Panc1 (cell line): ENCODE data around the gene ARMC5. TPM values are rescaled to one million over a fixed set of nuclear protein-coding genes. Genes with fewer than 3 reads are reported as not detected.

ENCODE experiments used
- ATAC-seq: fragments of 200-7000 bp; cut with Tn5 transposase; 2 replicates; pipeline ENCODE4 v1.9.1; 2020; ENCODE audit warnings: mild to moderate bottlenecking, moderate library complexity
- BruUV-seq: library from RNA; stranded (reverse); fragments of 400-500 nt; replicated peaks from 2 replicates; lab custom pipeline; 2021; lab: Mats Ljungman, UMichigan
- CTCF ChIA-PET: fragments of 300-600 bp; sonication (Branson Sonifier 250); formaldehyde crosslinking; loops from one replicate; lab custom pipeline; 2022; ENCODE audit warnings: antibody characterized with exemption; lab: Charles Lee
- POLR2A ChIA-PET: fragments of 300-600 bp; sonication (Branson Sonifier 250); formaldehyde crosslinking; loops from one replicate; lab custom pipeline; 2022; ENCODE audit warnings: antibody characterized with exemption; lab: Charles Lee
- DNase-seq: peaks from one replicate; pipeline ENCODE4 v3.0.0-alpha.2; 2010; ENCODE audit warnings: low read depth, low spot score
- H3K27ac ChIP-seq: 2 replicates; pipeline ENCODE4 v1.5.1; 2011; ENCODE audit warnings: mild to moderate bottlenecking, low read length, inconsistent platforms
- H3K27me3 ChIP-seq: fragments of 200-500 bp; sonication (Bioruptor generic); 2 replicates; pipeline ENCODE4 v1.6.0; 2014; ENCODE audit warnings: low read length, inconsistent platforms; ENCODE audit not compliant: control insufficient read depth, insufficient read depth
- H3K36me3 ChIP-seq: fragments of 200-500 bp; sonication (Bioruptor generic); 2 replicates; pipeline ENCODE4 v1.5.1; 2014; ENCODE audit warnings: inconsistent platforms, mild to moderate bottlenecking, low read length, moderate library complexity; ENCODE audit not compliant: control insufficient read depth, insufficient read depth
- H3K4me1 ChIP-seq: 2 replicates; pipeline ENCODE4 v1.5.1; 2011; ENCODE audit warnings: inconsistent platforms, mild to moderate bottlenecking, low read length, moderate library complexity; ENCODE audit not compliant: control insufficient read depth, insufficient read depth
- H3K4me3 ChIP-seq, 2 experiments: 2 replicates each; pipeline ENCODE4 v1.5.1; 2011 to 2012; ENCODE audit warnings: low read depth in 2 of 2, low read length in 2 of 2, mild to moderate bottlenecking in 2 of 2, inconsistent platforms in 1 of 2, moderate library complexity in 1 of 2
- H3K9me3 ChIP-seq: fragments of 200-500 bp; sonication (Bioruptor generic); 2 replicates; pipeline ENCODE4 v1.5.1; 2014; ENCODE audit warnings: low read depth, mild to moderate bottlenecking, inconsistent platforms, low read length, moderate library complexity; ENCODE audit not compliant: control insufficient read depth, insufficient read depth
- POLR2AphosphoS5 ChIP-seq: IDR thresholded peaks from 2 replicates; pipeline ENCODE4 v1.6.1; 2012; ENCODE audit warnings: mild to moderate bottlenecking, low read depth, low read length, moderate library complexity
- SIN3A ChIP-seq: IDR thresholded peaks from 2 replicates; pipeline ENCODE4 v1.6.1; 2012; ENCODE audit warnings: low read depth, mild to moderate bottlenecking, low read length, moderate library complexity, borderline replicate concordance; ENCODE audit not compliant: insufficient read depth
- TCF7L2 ChIP-seq: IDR thresholded peaks from 2 replicates; pipeline ENCODE4 v1.6.1; 2011; ENCODE audit warnings: mild to moderate bottlenecking, low read depth, low read length, inconsistent platforms
- in situ Hi-C: cut with HindIII; loops from 2 replicates; pipeline ENCODE4 v1.10.0; 2016; ENCODE audit warnings: low sequenced_read_pairs, low pct_unique_long_range_greater_than_20kb
- intact Hi-C: fragments of 100-400 bp; cut with micrococcal nuclease; formaldehyde crosslinking; loops from one replicate; pipeline ENCODE4 v1.10.0; 2022; ENCODE audit not compliant: unreplicated experiment
- total RNA-seq: library from RNA; stranded (reverse); gene quantifications from one replicate; pipeline ENCODE4 v1.2.1, GENCODE V29; 2021; ENCODE audit not compliant: unreplicated experiment
- TF ChIP-seq, protein P1 (sequence below): fragments of 450-650 bp; IDR thresholded peaks from 2 replicates; pipeline ENCODE4 v1.5.1; 2017; ENCODE audit warnings: mild to moderate bottlenecking
- TF ChIP-seq, protein P2 (sequence below), 2 experiments: IDR thresholded peaks; 2 replicates each; pipeline ENCODE4 v1.6.1; 2011 to 2012; ENCODE audit warnings: low read depth in 2 of 2, control low read depth in 1 of 2, low read length in 1 of 2, mild to moderate bottlenecking in 1 of 2, moderate library complexity in 1 of 2; ENCODE audit not compliant: insufficient read depth in 1 of 2

Gene ARMC5
- total RNA-seq, 1 experiment from 2014 or later: 19.8 TPM

DNA sequence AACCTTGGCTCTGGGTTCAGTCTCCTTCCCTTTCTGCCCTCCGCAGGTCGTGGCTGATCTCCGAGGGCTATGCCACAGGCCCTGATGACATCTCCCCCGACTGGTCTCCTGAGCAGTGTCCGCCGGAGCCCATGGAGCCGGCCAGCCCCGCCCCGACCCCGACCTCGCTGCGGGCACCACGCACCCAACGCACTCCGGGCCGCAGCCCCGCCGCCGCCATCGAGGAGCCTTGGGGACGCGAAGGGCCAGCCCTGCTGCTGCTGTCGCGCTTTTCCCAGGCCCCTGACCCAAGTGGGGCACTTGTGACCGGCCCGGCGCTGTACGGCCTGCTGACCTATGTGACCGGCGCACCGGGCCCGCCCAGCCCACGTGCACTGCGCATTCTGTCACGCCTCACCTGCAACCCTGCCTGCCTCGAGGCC lies 5.1 kb downstream of the ARMC5 start:
- intact Hi-C loops (no loop called here), in situ Hi-C loops (no loop called here)
- Histone ChIP-seq H3K9me3 (no peaks in the 10 kb centered on the region), H3K36me3 (no peaks in the 10 kb centered on the region), H3K27me3 (no peaks in the 10 kb centered on the region), H3K27ac (no peak overlapping the region), H3K4me1 (peaks cover 6% of the 10 kb centered on the region), H3K4me3 (no peak overlapping the region)
- TF ChIP-seq POLR2AphosphoS5: no peak
- TF ChIP-seq SIN3A: no peak
- TF ChIP-seq, protein P1, sequence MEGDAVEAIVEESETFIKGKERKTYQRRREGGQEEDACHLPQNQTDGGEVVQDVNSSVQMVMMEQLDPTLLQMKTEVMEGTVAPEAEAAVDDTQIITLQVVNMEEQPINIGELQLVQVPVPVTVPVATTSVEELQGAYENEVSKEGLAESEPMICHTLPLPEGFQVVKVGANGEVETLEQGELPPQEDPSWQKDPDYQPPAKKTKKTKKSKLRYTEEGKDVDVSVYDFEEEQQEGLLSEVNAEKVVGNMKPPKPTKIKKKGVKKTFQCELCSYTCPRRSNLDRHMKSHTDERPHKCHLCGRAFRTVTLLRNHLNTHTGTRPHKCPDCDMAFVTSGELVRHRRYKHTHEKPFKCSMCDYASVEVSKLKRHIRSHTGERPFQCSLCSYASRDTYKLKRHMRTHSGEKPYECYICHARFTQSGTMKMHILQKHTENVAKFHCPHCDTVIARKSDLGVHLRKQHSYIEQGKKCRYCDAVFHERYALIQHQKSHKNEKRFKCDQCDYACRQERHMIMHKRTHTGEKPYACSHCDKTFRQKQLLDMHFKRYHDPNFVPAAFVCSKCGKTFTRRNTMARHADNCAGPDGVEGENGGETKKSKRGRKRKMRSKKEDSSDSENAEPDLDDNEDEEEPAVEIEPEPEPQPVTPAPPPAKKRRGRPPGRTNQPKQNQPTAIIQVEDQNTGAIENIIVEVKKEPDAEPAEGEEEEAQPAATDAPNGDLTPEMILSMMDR: no peak
- TF ChIP-seq, protein P2, sequence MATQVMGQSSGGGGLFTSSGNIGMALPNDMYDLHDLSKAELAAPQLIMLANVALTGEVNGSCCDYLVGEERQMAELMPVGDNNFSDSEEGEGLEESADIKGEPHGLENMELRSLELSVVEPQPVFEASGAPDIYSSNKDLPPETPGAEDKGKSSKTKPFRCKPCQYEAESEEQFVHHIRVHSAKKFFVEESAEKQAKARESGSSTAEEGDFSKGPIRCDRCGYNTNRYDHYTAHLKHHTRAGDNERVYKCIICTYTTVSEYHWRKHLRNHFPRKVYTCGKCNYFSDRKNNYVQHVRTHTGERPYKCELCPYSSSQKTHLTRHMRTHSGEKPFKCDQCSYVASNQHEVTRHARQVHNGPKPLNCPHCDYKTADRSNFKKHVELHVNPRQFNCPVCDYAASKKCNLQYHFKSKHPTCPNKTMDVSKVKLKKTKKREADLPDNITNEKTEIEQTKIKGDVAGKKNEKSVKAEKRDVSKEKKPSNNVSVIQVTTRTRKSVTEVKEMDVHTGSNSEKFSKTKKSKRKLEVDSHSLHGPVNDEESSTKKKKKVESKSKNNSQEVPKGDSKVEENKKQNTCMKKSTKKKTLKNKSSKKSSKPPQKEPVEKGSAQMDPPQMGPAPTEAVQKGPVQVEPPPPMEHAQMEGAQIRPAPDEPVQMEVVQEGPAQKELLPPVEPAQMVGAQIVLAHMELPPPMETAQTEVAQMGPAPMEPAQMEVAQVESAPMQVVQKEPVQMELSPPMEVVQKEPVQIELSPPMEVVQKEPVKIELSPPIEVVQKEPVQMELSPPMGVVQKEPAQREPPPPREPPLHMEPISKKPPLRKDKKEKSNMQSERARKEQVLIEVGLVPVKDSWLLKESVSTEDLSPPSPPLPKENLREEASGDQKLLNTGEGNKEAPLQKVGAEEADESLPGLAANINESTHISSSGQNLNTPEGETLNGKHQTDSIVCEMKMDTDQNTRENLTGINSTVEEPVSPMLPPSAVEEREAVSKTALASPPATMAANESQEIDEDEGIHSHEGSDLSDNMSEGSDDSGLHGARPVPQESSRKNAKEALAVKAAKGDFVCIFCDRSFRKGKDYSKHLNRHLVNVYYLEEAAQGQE (IDR thresholded peaks at IDR 0.05; ENCODE audit: insufficient read depth in 1 of 2, low read depth in 2 of 2, low read length in 1 of 2): no peak
- TF ChIP-seq TCF7L2: no peak
- no TSS peak for BruUV-seq
- DNase-seq (no peak), ATAC-seq (no peak)
- ChIA-PET CTCF (interaction anchor here (0.6 kb wide), 1 partner anchor 22 kb away, joined by 3 read pairs; no protein-coding TSS in a partner anchor), POLR2A (no interaction called here)

DNA sequence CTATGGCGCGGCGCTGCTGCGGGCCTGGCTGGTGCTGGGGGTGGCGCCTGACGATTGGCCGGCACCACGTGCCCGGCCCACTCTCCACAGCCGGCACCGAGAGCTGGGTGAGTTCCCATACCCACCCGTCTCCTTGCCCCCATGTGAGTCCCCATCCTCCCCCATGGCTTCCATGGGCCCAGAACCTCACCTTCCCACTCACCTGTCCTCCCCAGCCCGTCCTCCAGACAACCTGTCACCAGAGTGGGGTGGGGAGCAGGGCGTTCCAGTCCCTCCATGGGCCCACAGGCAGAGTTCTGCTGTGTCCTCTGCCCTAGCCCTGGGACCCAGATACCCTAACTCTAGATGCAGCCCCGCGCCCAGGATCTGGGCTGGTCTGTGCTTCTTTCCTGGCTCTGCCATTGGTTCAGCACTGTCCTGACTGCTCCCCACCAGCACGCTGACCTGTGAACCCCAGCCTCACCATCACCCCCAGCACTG lies 5.5 kb downstream of the ARMC5 start:
- TF ChIP-seq TCF7L2 (no peak), SIN3A (no peak), POLR2AphosphoS5 (no peak)
- TF ChIP-seq, protein P1: no peak
- TF ChIP-seq, protein P2 (IDR thresholded peaks at IDR 0.05; ENCODE audit: insufficient read depth in 1 of 2, low read depth in 2 of 2, low read length in 1 of 2): no peak
- Histone ChIP-seq H3K4me3 (no peak overlapping the region), H3K27me3 (no peaks in the 10 kb centered on the region), H3K9me3 (no peaks in the 10 kb centered on the region), H3K36me3 (no peaks in the 10 kb centered on the region), H3K4me1 (peaks cover 6% of the 10 kb centered on the region), H3K27ac (no peak overlapping the region)
- intact Hi-C loops: no loop called here
- ATAC-seq: no peak
- in situ Hi-C loops: no loop called here
- ChIA-PET POLR2A (no interaction called here), CTCF (no interaction called here)
- DNase-seq: no peak
- BruUV-seq: no TSS peak
